Stimulated activated CD4-positive, alpha-beta T cell treated with anti-CD3 and anti-CD28 coated beads, Interleukin-2, amount 100 ng/mL, for 4 hours (primary cell): Measurements from ENCODE around the gene SIX4.
"Not testable (repeated sequence)": the region's sequence is repeated elsewhere in the genome, so short reads cannot be mapped to it uniquely, and the experiment has no call there.

ENCODE experiments used
- DNase-seq: peaks from one replicate; pipeline ENCODE4 v3.0.0-alpha.2; 2020; ENCODE audit warnings: low read depth

Gene SIX4

DNA sequence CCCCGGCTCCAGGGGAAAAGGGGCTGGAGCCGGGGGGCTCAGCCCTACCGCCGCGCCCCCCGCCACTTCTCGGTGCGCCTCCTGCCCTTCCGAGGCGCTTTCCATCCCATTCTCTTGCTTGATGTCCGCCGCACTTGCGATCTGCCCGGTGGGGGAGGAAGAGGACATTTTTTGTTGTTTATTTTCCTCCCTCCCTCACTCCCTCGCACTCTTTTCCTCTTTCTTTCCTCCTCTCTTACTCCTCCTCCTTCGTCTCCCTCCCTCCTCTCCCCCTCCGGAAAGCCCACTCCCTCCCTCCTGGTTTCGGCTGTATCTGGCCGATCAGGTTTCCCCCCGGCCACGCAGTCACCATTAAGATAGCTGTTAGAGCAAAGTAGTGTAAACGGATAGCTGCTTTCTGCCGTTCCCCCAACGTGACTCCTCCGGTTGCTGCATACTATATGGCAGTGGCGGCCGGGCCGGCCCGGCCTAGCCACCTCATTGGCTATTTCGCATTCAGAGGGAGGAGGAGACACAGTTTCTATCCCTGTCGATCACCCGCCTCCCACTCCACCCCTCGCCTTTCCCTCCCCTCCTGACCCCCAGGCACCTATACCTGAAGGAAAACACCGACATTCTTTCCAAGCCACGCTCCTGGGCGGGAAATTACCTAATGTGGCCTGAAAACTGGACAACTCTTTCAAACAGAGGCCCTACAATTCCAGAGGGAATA lies at the start of gene SIX4:
TSS of gene SIX4 (minus strand) at position 445 of the 712 bp plus-strand sequence. CDS start at position 168, 277 bp downstream.
- no peak for DNase-seq

- no peak for DNase-seq
These were observed 49.4 kb upstream of the SIX4 start for GRCh38 chr14:60773558-60773957.

DNA sequence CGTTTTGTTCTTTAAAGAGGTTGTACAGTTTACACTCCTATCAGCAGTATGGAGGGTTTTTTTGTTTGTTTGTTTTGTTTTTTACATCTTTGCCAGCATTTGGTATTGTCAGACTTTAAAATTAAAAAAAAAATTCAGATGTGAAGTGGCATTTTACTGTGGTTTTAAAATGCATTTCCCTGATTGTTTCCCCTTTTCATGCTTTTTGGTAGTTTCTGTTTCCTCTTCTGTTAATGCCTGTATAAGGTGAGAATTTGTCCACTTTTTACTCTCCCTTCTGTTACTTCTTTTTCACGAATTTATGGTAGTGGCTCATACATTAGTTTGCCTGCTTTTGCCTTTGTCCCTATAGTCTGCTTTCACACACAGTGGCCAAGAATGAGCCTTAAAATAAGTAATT lies 47.0 kb upstream of the SIX4 start:
- no peak for DNase-seq

- DNase-seq: no peak
These were observed 44.5 kb upstream of the SIX4 start for GRCh38 chr14:60768602-60769001.

DNA sequence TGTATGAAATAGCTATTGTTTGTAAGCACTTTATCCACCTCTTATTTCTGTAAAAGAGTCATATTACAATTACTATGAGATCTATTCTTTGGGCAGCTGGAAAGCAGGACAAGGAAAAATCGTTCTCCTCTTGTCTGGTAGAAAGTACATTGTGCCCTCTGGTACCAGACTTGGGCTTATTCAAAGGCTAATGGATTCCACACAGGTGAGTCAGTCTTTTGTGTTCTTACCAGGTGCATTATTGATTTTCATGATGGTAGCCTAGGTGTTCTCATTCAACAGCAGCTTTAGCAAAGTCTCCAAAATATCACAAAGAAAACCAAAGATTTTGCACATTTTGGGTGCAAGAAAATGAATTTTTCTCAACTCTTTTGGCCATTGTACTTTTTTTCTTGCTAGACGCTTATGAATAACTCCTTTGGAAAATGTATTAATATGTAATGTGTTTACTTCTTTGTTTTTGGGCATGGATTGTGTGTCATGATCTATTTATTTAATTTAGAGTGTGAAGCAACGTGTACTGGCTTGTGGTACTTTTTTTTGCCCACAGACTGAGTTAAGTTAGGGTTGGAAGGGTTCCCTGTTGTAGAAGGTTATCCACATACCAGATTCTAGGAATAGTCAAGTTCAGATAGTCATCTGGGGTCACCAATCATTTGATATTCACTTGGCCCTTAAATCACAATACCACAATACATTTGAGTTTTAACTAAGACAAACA lies 36.7 kb upstream of the SIX4 start:
- no peak for DNase-seq

- DNase-seq: no peak
These were observed 36.1 kb upstream of the SIX4 start for GRCh38 chr14:60760209-60760608.

GRCh38 chr14:60758885-60759284 lies 34.7 kb upstream of the SIX4 start:
- DNase-seq: no peak

DNA sequence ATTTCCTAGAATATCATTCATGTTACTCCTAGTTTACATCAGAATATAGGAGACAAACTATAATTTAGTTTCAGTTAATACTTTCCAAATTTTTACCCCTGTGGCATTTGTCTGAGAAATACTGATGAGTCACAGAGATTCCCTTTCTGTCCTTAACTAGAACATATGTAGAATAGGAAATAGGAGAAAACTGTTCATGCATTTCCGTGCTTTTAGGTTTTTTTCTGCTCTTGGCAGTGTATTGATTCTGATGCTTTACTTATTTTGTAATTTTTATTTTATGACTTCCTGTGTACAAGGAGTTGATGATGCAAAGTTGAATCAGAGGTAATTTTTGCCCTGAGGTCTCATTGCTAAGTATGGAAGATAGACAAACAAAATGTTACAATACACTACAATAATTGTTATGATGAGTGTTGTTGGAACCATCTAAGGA lies 33.4 kb upstream of the SIX4 start:
- no peak for DNase-seq

DNA sequence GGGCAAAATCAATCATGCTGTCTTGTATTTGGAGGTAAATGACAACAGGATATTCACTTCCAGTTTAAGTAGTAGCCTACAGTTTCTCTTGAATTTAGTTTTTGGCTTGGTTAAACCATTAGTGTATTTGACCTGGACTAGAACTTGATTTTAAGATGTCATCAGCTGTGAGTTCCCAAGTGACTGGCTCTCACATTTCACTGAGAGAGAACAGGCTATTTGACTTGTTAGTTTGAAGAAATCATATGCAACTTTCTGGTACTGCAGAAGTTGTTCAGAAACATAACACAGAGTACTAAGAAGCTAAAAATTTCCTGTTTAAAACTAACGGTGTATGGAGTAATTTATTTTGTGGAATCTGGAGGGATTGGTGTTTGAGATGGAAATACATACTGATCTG lies 32.7 kb upstream of the SIX4 start:
- DNase-seq: no peak

DNA sequence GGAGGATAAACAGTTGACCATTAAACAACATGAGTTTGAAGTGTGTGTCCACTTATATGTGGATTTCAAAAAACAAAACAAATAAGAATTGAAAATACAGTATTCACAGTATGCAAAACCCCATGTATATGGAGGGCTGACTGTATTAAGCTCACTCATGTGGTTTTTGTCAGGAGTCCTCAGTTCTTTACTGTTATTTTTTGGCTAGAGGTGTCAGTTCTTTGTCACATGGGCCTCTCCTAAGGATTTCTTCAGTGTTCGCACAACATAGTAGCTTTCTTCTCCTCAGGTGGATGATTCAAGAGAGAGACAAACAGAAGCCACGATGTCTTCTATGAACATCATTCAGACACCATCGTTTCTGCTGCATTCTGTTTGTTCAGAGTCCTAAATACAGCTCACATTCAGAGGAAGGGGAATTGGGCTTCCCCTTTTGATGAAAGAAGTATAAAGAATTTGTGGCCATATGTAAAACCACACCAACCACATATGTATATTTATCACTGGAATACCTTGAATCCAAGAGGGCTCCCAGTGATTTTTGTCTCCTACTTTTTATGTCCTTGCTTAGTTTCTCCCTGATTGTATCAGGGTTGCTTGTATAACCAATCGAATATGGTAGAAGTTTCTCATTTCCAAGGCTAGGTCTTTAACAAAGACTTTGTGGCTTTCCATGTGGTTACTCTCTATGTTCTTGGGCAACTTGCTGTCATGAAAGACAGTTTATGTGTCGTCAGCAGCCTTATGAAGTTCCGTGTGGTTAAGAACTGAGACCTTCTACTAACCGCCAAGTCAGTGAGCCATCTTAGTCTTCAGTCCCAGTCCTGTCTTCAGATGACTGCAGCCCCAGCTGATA lies 29.3 kb upstream of the SIX4 start:
- peak; percentile 26 for DNase-seq

- DNase-seq: no peak
These were observed 20.4 kb upstream of the SIX4 start for GRCh38 chr14:60744566-60744965.

GRCh38 chr14:60738843-60739508 lies 14.8 kb upstream of the SIX4 start:
- DNase-seq: no peak

DNA sequence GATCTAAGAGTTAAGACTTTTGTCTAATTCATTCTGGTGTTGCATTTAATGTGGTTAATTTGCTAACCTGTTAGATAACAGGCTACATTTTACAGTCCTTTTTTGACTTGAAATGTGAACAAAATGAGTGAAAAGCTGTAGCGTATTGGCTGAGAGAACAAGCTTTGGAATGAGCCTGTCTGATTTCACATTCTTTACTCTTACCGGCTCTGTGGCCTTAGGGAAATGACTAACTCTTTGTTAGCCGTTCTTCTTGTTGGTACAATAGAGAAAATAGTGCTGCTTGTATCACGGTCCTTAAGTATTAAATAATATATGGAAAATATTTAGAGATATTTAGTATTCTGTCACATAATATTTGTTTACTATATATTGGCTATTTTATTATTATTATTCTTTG lies 12.3 kb upstream of the SIX4 start:
- DNase-seq: no peak

- DNase-seq: no peak
These were observed 11.3 kb upstream of the SIX4 start for GRCh38 chr14:60735416-60735815.

DNA sequence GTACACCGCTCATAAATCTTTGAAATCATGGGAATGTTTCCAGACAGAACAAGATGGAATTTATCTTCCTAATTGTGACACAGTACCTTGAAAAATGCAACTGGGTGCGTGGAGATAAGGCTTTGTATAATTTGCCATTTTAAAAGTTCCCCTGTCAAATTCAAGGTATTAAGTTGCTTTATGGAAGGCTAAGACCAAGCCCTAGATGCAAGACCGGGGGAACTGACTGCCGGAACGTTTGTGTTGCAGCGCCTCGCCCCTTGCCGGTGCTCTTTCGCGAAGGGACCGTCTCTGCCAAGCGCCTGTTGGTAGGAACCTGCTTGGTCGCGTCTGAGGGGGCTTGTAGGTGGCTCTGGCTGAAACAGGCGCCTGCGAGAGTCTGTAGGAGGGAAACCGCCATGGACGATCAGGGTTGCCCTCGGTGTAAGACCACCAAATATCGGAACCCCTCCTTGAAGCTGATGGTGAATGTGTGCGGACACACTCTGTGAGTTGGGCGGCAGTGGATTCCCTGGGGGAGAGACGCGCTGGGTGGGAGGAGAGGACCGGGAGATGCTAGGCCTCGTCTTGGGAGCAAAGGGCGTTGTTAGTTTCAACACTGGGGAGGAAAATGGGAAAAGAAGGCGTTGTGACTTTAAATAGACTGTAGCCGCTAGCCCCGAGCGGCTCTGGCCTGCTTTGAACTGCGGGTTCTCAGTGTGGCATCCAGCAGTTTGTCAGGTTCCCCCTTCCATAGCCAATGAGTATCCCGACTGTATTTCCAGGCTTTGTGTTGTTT lies 10.5 kb upstream of the SIX4 start, which contains the start of gene MNAT1:
TSS of gene MNAT1 (plus strand) at position 297 of the 778 bp plus-strand sequence. CDS start at position 399, 102 bp downstream.
- peak; percentile 58 for DNase-seq

DNA sequence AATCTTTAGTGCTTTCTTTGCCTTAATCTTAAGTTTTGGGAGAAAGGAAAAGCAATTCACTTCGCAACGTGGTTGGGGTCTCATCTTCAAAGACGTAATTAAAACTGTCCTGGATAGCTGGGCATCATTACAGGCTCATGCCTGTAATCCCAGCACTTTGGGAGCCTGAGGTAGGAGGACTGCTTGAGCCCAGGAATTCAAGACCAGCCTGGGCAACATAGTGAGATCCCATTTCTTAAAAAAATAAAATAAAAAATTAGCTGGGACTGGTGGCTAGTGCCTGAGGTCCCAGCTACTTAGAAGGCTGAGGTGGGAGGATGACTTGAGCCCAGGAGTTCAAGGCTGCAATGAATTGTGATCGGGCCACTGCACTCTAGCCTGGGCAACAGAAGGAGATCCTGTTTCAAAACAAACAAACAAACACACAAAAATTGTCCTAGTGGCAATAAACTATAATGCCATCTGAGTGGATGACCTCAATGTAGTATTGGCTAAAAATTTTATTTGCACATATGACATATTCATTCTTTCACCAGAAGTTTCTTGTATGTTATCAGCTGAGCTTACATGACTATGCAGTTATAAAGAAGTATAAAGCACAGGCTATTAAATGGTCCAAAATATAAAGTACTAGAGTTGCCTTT lies 8.8 kb upstream of the SIX4 start:
- no peak for DNase-seq

GRCh38 chr14:60731291-60731690 lies 7.1 kb upstream of the SIX4 start:
- not testable (repeated sequence) for DNase-seq

- DNase-seq: no peak
These were observed 840 bp downstream of the SIX4 start for GRCh38 chr14:60723116-60723906.

DNA sequence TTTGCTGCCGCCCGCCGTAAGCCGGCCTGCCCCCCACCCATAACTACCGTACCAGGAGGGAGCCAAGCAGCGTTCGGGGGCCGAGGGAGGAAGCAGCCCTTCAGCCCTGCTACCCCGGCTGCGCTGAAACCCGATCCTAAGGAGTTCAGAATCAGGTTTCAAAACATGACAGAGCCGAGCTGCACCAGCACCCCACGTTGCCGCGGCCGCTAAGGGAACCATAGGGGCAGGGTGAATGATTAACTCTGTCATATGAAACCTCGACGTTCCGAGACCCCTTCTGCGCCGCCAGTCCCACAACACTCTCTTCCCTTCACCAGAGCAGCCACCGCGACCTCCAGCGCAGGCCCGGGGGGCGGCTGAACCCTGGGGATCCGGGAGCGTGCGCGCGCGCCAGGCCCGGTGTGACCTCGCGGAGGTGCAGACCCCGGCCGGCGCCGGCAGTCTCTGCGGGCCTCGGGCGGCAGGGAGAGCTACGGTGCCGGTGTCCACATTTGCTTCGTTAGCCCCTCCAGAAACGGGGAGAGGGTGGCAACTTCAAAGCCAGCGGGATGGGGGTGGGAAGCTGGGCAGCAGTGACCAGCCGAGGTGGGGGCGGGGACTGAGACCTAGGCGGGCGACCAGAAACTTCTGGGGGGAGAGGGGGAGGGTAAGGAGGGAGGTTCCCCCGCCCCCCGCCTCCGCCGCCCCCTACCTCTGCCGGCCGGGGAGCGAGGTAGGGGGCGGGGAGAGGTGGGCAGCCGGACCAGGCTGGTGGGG lies 1.6 kb downstream of the SIX4 start:
- DNase-seq: no peak
